Suppressor macrophage treated with lipopolysaccharide for 4 hours (primary cell): ENCODE measurements around the gene MRM3.
"Not testable (repeated sequence)": the region's sequence is repeated elsewhere in the genome, so short reads cannot be mapped to it uniquely, and the experiment has no call there.

Experiments
- DNase-seq: peaks from one replicate; pipeline ENCODE4 v3.0.0-alpha.2; 2020

Gene MRM3

DNA sequence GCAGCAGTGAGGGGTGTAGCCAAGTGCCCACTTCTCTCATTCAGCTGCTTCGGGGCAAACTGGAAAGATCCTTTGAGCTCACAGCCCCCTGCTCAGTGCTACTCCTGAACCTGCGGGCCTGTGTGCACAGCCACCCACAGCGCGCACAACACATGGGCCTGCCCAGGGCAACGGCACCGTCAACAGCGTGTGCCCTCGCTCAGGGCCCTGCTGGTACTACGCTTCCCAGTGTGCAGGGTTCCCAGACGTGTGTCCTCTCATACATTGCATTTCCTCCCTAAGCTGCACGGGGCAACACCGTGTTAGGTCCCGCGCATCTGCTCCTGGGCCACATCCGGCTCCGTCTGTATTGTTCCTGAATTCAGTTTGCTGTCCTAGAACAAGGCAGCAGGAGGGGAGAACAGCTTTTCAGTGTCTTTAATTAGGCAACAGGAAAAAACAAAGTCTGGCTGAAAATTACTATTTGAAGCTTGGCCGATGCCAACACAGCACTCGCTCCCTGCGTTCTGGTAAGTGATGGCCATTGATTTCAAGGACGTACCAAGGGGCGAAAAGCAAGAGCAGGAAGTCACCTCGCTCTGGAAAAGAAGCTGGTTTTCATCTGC lies 15.2 kb downstream of the MRM3 start:
- no peak for DNase-seq

DNA sequence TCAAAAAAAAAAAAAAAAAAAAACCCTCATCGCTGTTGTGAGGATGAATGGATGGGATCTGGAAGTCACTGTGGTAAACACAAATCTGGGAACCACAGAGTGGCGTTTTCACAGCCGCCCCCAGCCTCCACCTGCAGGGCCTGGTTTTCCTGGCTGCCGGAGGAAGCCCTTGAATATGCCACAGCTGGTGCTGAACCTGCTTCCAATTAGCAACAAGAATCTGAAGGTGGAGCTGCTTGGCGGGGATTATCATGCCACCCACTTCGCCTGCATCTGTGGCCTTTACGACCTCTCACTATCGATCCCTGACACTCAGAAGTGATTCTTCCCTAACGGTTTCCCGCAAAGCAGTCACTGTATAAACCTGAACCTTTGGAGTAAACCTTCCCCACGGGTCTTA lies 16.1 kb downstream of the MRM3 start:
- DNase-seq, result no peak

DNA sequence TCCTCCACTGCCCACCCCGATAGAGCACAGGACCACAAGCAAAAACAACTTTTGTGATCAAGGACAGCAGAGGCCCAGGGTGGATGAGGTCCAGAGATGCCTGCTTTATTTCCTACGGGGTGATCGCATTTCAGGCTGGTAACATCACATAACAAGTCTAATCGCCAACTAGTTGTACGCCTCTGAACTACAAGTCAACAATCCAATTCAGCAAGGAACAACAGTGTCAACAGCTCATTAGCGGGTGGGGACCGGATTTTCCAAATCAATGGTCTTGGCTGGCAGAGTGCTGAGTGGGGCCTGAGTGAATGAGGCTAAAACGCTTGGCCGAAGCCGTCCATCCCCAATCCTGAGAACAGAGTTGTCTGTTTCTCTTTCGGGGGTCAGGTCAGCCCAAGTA lies 17.1 kb downstream of the MRM3 start:
- DNase-seq, result no peak

DNA sequence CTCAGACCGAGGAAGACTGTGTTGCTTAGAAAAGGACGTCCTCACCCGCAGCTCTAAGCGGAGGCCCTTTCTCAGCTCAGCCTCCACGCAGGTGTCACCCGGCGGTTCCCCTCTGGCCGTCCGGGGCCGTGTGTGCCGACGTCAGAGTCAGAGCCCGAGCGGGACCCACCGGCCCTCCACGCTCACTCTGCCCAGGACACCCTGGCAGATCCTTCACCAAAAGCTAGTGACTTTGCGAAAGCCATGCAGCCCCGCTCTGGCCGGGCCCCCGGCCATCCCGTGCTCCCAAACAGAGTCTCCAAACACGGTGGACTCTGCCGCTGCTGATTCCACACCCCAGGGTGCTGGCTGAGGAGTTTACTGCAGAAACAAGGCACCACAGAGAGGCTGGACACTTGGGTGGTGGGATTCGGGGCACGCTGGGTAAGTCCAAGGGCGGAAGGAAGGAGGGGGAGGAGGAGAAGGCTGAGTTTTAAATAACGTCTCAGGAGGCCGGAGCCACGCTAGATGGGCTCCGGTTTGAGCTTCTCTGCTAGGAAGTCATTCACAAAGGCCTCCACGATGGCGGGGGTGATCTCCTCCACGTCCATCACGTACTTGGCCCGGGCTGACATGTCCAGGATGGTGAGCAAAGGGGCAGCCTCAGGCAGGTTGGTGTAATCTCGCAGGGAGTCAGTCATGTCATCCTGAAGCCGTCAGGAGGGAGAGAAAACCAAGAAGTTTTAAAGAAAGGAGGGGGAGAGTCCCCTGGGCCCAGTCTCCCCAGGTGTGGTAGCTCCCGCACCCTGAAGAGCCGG lies 18.5 kb downstream of the MRM3 start:
- no peak for DNase-seq

DNA sequence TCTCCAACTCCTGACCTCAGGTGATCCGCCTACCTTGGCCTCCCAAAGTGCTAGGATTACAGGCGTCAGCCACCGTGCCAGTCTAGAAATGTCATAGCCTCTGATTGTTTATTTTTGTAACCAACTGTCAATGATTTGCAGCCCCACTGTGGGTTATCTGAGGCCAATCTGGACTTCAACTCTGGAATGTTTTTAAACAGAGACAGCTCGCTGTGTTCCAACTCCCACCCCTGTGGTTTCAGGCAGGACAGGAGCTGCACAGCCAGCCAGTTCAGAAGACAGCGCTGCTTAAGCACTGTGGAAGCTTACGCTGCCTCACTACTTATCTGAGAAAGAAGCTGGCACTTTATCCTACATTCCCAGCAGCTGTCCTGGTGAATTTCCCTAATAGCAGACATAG lies 19.5 kb downstream of the MRM3 start:
- DNase-seq, result no peak

DNA sequence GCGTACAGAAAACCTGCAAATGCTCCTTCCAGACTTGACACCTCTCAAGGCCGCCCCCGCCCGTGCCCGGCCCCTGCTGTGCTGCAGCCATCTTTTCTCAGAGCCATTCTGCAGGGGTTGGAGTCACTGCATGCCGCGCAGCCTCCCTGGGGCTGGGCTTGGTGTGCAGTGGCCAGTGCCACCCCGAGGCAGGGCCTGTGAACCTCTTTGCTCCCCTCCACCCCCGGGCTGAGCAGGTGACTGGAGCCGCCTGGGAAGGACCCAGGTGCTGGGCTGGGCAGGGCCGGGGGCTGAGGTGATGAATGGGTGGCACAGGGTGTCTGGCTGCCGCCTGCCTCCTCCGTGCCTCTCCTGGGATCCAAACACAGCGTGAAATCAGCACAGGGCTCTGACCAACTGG lies 20.3 kb downstream of the MRM3 start:
- no peak for DNase-seq

DNA sequence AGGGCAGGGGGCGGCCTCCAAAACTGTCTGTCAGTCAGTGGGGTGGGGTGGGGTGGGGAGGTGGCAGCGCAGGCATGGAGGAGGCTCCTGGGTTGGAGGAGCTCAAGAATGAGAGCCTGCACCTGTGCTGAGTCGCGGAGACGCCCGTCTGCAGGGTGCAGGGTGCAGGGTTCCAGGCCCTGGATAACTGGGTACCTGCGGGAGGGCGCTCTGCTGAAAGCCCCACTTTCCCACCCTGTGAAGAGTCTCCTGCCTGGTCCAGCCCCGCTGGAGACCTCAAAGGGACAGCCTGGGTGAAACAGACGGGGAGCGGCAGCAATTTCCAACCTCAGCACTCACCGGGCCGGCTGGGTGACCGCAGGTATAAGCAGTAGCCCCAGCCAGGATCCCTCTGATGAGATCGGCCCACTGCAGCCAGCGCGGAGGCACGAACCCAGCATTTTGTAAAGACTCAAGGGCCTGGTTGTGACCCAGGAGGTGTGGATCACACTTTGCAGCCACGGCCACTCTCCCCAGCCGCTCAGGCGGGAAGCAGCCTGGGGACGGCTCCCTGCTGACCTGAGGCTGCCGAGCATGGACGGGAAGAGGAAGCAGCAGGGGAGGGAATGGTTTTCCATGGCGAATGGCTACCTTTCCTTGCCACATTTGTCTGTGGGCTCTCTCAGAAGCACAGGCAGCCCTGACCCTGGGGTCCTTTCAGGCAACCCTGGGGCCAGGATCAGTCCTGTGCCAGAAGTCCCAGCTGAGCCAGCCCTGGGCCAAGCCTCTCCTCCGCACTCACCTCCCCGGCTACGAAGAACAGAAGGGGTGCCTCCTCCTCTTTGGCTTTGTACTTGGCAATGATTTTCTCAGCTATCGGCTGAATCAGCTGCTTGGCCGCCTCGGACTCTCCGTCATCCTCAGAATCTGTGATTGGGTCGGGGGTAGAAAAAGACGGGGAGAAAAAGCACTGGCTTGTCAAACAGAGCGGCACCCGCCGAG lies 21.0 kb downstream of the MRM3 start:
- no peak for DNase-seq

DNA sequence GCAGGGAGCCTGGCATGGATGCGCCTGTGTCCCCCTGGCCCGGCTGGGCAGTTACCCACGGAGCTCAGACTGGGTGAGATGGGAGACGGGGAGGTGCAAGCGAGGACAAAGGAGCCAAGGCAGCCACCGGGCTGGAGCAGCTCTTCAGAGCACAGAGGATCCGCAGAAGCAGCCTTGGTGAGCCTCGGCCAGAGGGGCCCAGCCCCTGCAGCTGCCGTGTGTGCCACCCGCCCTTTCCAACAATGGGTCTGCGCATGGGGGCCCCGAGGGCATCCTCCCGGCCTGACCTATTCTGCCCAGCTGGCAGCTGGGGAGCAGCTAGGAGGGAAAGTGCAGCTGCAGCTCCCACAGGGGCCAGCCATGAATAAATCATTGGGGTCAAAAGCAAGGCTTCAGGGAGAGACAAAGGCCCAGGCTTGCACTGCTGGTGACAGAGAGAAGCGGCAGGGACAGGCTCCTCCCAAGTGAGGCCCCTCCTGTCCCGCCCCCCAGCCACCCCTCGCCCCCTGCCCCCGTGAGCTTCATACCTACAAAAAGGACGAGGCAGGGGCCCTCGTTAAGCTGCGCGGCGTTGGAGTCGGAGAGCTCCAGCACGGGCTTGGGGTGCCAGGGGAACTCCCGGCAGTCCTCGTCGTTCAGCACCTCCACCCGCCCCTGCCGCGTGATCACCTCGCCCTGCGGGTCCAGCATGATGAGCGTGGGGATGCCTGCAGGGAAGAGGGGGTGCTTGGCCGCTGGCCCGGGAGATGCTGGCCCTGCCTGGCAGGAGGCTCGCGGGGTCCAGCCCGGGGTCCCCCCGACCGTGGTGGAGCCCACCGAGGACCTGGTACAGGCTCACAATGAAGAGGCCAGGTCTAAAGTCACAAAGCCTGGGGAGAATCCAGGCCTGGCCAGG lies 22.6 kb downstream of the MRM3 start:
- DNase-seq, result no peak

DNA sequence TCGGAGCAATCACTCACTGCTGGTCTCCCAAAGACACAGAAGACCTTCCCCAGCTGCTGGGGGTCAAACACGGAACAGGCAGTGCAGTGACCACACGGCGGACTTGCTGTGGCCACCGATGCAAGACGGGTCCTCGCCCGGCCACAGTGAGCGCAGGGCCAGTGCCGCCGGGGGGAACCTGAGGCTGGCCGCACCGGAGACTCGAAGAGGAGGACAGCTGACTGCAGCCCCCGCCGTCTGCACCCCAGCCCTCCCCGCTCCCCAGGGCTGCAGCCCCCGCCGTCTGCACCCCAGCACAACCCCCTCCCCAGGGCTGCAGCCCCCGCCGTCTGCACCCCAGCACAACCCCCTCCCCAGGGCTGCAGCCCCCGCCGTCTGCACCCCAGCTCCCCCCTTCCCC lies 23.7 kb downstream of the MRM3 start:
- not testable (repeated sequence) for DNase-seq

DNA sequence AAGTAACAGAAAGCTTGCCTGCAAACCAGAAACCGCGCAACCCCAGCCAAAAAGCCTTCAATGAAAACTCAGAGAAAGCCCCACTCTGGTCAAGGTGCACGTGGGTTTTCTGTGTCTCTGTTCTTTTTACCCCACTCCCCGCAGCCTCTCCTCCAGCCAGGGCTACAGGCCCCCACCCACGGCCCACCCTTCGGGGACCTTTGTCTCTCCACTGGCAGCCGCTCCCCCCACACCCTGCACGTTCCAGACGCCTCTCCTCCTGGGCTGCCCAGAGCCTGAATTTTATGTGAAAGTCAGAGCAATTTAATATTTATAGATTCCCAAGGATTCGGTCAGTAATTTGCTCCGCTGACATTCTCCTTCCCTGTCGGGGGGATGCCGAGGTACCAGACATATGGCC lies 24.2 kb downstream of the MRM3 start:
- DNase-seq, result no peak

DNA sequence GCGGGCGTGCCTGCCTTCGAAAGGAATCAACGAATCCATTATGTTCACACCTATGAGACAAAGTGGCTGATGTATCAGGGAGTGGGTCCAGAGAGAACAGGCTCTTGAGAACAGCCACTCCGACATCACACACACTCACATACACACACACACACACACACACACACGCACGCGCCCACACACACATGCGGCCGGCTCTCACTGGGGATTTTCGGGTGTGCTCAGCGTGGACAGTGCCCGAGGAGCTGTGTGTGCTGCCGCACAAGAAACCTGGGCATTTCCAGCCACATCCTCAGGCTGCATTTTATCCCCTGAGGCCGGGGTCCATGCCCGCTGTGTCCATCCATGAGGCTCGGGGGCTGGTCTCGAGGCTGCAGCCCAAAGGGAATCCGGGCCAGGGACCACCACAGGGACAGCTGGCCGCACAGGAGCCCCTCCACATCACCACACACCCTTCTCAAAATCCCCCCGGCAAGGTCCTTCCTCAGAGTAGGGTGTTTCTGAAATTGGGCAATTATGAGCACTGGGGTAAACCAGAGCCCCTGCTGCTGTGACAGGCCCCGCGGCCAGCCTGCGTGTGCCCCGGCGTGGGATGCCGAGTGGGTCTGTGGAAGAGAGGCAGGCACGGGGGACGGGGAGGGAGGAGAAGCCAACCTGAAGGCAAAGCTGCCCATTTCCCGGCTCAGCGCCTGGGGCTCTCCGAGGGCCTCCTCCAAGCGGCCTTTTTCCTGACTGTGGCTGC lies 24.8 kb downstream of the MRM3 start:
- DNase-seq, result no peak

DNA sequence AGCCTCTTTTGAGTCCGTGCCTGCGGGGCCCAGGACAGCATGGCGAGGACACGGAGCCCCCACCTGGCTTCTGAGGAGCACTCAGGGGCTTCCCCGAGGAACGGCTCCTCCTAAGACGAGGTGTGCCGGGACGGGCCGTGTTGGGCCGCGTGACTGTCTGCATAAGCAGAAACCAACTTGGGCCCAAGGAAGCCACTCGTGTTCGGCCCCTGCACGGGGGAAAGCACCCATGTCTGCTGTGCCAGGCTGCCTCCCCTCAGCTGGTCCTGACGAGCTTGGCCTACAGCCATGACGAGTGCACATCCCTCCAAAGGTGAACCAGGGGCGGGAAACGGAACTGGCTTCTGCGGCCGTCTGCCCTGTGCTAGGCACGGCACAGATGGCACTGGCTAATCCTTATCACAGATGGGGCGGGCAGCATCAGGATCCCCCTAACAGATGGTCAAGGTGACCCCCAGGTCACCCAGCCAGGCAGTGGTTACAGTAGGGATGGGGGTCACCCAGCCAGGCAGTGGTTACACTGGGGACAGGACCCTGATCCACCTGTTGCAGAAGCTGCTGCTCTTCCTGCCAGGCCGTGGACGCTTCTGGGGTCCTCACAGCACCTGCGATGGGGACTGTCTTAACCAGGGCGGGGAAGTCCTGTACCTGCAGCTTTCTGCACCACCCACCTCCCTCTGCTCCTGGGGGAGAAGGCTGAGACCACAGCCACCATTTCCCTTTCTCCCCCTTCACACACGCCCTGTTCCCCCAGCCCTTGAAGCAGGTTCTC lies 25.6 kb downstream of the MRM3 start:
- DNase-seq, result no peak

DNA sequence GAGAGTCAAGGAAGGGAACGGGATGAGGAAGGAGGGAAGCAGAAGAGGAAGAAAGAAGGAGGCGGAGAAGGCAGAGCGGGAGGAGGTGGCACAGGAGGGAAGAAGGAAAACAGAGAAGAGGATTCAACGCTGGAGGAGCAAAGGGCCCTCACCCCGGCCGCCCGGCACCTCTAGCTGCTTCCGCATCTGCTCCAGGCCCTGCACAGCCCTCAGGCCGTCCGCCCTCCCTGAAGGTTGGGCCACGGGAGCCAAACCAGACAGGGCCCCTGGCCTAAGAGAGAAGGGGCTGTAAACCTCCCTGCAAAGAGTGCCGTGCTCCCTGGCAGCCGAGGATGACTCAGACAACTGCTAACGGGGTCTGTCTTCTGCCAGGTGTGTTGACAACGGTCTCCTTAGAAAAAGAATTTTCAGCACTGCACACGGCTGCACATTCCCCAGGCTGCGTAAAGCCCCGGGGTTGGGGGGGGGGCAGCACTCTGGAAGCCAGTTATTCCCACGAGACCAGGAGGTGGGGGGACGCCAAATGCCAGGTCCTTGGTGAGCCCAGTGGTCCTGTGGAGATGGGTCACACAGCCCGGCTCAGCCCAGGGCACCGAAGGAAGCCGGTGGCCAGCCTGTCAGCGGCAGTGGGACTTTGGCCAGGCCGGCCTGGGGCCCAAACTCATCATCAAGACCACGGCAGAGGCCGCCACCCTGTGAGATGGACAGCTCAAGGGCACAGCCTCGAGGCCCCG lies 29.1 kb downstream of the MRM3 start:
- no peak for DNase-seq

DNA sequence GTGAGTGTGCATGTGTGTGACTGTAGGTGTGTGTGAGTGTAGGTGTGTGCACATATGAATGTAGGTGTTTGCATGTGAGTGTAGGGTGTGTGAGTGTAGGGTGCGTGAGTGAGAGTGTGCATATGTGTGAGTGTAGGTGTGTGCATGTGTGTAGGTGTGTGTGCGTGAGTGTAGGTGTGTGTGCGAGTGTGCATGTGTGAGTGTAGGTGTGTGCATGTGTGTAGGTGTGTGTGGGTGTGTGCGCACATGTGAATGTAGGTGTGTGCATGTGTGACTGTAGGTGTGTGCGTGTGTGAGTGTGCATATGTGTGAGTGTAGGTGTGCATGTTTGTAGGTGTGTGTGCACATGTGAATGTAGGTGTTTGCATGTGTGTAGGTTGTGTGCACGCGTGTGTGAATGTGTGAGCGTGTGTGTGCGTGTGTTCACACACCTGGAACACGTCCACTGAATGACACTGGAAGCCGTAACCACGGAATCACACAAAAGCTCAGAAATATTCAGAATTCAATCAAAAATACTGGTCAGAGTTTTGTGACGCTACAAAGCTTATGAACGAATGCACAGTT lies 30.6 kb downstream of the MRM3 start:
- DNase-seq, result no peak

DNA sequence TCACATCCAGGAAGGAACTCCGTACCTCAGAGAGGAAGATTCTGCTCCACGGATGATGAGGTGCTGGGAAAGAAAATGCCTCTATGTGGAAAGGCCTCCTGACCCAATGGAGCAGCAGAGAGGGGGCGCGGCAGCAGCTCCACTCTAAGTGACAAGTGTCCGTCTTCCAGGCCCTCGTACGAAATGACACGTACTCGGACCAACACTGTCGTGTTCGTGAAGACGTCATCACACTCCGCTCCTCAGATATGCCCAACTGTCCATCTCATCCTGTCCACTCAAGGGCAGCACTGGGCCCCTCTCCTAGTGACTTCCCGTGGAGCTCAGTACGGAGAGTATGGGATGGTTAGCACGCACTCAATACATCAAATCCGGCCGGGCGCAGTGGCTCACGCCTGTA lies 32.2 kb downstream of the MRM3 start:
- DNase-seq, result no peak

DNA sequence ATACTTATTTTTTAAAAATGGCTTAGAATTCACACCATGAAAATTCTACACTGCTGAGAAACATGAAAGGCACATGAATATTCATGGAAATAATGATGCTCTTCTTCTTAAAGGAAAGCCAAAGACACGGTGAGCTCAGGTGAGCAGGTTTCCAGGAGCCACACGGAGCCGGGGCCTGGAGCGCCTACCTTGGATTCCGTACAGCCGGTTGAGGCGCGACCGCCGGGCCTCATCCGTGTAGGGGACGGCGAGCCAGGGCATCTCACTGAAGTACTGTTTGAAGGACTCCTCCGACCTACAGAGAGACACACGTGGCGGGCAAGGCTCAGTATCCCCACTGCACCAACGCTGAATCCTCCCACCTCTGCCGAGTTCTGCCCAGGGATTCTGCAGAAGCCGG lies 37.1 kb downstream of the MRM3 start:
- DNase-seq, result no peak

DNA sequence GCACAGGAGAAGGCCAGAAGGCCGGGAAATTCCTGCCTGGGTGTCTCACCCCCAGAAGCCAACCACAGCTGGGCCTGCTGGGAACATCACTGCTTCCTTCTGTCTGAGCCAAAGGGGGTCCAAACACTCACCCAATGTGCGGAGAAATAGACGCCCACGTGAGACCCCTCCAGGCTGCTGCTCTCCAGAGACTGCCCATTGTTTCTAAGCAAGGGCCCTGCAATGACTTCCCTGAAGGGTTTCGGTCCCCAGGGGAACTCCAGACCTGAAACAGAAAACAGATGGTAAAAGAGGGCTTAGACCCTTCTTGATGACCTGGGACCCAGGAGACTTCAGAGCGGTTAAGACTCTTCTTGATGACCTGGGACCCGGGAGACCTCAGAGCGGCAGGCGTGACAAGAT lies 41.3 kb downstream of the MRM3 start:
- DNase-seq, result no peak

DNA sequence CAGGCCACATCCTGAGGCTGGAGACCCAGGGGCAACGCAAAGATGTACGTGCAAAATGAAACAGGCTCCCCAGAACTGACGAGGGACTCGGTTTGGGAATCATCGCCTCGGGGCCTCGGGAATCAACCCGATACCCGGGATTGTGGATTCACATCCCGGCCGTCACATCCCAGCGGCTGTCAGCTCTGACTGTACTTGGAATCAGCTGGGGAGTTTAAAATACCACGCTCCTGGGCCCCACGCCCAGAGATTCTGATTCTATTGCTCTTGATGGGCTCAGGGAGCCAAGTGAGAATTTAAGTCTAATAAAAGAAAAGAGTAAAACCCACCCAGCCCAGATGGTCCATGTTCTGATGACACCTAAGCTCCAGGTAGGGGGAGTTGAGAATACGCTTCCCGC lies 42.2 kb downstream of the MRM3 start:
- DNase-seq, result no peak

DNA sequence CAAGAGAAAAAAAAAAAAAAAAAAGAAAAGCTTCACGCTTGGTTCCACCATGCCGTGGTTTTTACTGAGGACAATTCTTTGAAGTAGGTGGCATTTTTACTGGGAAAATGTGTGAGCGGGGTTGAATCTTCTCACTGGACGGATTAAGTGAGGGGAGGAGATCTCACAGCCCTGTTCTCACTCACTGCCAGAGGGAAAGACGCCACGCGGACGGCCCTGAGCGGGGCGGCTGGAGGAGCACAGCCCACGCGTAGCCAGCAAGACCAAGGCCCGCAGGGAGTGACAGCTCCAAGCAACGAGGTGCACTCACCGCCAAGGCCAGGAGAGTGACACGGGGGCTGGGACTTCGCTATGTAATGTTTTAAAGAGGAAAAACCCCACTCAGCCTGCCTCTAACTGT lies 43.1 kb downstream of the MRM3 start:
- DNase-seq, result no peak

DNA sequence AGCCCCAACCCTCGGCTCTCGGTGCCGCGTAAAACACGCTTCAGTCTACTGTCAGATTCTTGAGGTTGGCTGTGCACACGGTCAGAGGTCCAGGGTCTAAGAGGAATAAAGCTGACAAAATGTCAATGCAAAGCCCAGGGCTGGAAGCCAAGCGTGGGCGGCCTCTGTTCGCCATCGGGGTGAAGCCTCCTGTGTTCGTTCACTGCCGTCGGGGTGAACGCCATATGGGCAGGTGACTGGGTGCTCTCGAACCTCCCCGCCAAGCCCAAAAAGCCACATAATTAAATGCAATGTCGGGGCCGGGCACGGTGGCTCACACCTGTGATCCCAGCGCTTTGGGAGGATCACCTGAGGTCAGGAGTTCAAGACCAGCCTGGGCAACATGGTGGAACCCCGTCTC lies 44.6 kb downstream of the MRM3 start:
- DNase-seq, result no peak
